SIG-M5 treated with dmso at 0.1 percent for 504 hours (cell line): ENCODE measurements around the gene PCNX3.

Experiments used
- DNase-seq: peaks from one replicate; lab custom pipeline; 2025; ENCODE audit not compliant: unreplicated experiment; lab: John Stamatoyannopoulos, UW

PCNX3 gene

GRCh38 chr11:65615229-65615949 is at the start of gene PCNX3:
PCNX3 (plus strand) TSS chr11:65615776; CDS start chr11:65616312, 536 bp downstream.
- DNase-seq = peak; percentile 100

GRCh38 chr11:65569164-65569972 is 46.2 kb upstream of the PCNX3 start:
- peak; percentile 49 for DNase-seq

GRCh38 chr11:65569973-65570918 is 45.3 kb upstream of the PCNX3 start, which contains the start of gene ZNRD2:
ZNRD2 (plus strand) TSS chr11:65570477; CDS start chr11:65570492, 15 bp downstream.
- DNase-seq = peak; percentile 99

GRCh38 chr11:65571420-65571819 is 44.2 kb upstream of the PCNX3 start:
- DNase-seq = no peak

GRCh38 chr11:65571940-65572339 is 43.6 kb upstream of the PCNX3 start:
- peak; percentile 34 for DNase-seq

- DNase-seq = peak; percentile 78
Measured at GRCh38 chr11:65572356-65573051, 43.1 kb upstream of the PCNX3 start, which contains the start of gene FAM89B. FAM89B (plus strand) TSS chr11:65572538; CDS start chr11:65572670, 132 bp downstream.

GRCh38 chr11:65573391-65574079 is 42.0 kb upstream of the PCNX3 start:
- no peak for DNase-seq

- peak; percentile 91 for DNase-seq
Measured at GRCh38 chr11:65574109-65574810, 41.3 kb upstream of the PCNX3 start.

GRCh38 chr11:65574811-65575567 is 40.6 kb upstream of the PCNX3 start:
- DNase-seq = no peak

GRCh38 chr11:65575568-65576231 is 39.9 kb upstream of the PCNX3 start, which contains the start of gene EHBP1L1:
EHBP1L1 (plus strand) TSS chr11:65576053; CDS start chr11:65576303, 250 bp downstream.
- peak; percentile 80 for DNase-seq

GRCh38 chr11:65576232-65576866 is 39.2 kb upstream of the PCNX3 start:
- no peak for DNase-seq

- DNase-seq = peak; percentile 78
Measured at GRCh38 chr11:65576867-65577755, 38.5 kb upstream of the PCNX3 start.

- no peak for DNase-seq
Measured at GRCh38 chr11:65577756-65578109, 37.8 kb upstream of the PCNX3 start.

- DNase-seq = no peak
Measured at GRCh38 chr11:65578134-65578533, 37.4 kb upstream of the PCNX3 start.

GRCh38 chr11:65578667-65579066 is 36.9 kb upstream of the PCNX3 start:
- no peak for DNase-seq

- peak; percentile 18 for DNase-seq
Measured at GRCh38 chr11:65579291-65579690, 36.3 kb upstream of the PCNX3 start.
